Lower leg skin (tissue), 3 donors: ENCODE measurements around the gene P2RY8.

ENCODE experiments used
- CTCF ChIP-seq, 3 donors: fragments of 450-650 bp; IDR thresholded peaks; one replicate each; pipeline ENCODE4 v1.5.1; 2016; ENCODE audit warnings: antibody characterized with exemption in 3 of 3, mild to moderate bottlenecking in 3 of 3, moderate library complexity in 2 of 3
- POLR2A ChIP-seq, 2 donors: fragments of 450-650 bp; IDR thresholded peaks; one replicate each; pipeline ENCODE4 v1.6.1; 2016 to 2017; ENCODE audit warnings: antibody characterized with exemption in 2 of 2, mild to moderate bottlenecking in 1 of 2, moderate library complexity in 1 of 2

DNA sequence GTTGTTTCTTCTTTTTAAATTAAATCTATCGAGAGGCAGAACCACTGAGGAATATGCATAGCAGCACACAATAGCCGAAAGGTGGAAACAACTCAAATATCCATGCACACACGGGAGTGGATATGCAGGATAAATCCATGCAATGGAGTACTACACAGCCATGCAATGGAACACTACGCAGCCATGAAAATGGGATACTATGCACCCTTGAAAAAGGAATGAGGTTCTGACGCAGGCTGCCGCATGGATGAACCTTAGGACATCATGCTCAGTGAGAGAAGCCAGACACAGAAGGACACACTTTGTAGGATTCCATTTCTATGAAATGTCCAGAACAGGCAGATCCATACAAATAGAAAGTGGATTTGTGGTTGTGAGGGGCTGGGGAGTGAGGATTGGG is 18.4 kb upstream of the P2RY8 start:
- TF ChIP-seq POLR2A (IDR thresholded peaks at IDR 0.05) (no peak), CTCF (IDR thresholded peaks at IDR 0.05) (no peak)
